Cardiac muscle cell (in vitro differentiated cells and primary cell): ENCODE results near the gene RASGRP2. TPM values are rescaled to one million over a fixed set of nuclear protein-coding genes. Genes with fewer than 3 reads are reported as not detected.

Source experiments
- DNase-seq, 2 donors: peaks; one replicate each; pipeline versions ENCODE4 v3.0.0 to v3.0.0-alpha.2; 2010 to 2017; ENCODE audit warnings: low read depth in 1 of 2, low spot score in 1 of 2
- H3K27ac ChIP-seq: fragments of 200-600 bp; sonication (generic); 2 replicates; pipeline ENCODE4 v1.5.1; 2016
- H3K27me3 ChIP-seq: fragments of 200-600 bp; sonication (generic); 2 replicates; pipeline ENCODE4 v1.6.0; 2016; ENCODE audit warnings: control low read depth
- H3K36me3 ChIP-seq: fragments of 200-600 bp; sonication (generic); 2 replicates; pipeline ENCODE4 v1.5.1; 2016; ENCODE audit warnings: control low read depth
- H3K4me1 ChIP-seq: fragments of 200-600 bp; sonication (generic); 2 replicates; pipeline ENCODE4 v1.8.1; 2017; ENCODE audit warnings: low read depth, mild to moderate bottlenecking, mixed run types
- H3K4me3 ChIP-seq: fragments of 200-600 bp; sonication (generic); 2 replicates; pipeline ENCODE4 v1.5.1; 2016; ENCODE audit warnings: mild to moderate bottlenecking
- H3K9me3 ChIP-seq: fragments of 200-600 bp; sonication (generic); 2 replicates; pipeline ENCODE4 v1.5.1; 2017; ENCODE audit warnings: low read depth, mild to moderate bottlenecking, control low read depth
- CTCF ChIP-seq: IDR thresholded peaks from 2 replicates; pipeline ENCODE4 v1.5.1; 2012; ENCODE audit warnings: low read depth, mild to moderate bottlenecking, low read length
- polyA plus RNA-seq: library from polyadenylated mRNA; unstranded; fragments of >200 nt; fragmentation: Nextera tagmentation; extraction: Ambion mirVana; gene quantifications from 2 replicates; pipeline ENCODE4 v1.2.1, GENCODE V29; 2016
- total RNA-seq: library from RNA; depleted of rRNA; stranded (reverse); fragments of >200 nt; gene quantifications from 2 replicates; pipeline ENCODE4 v1.2.3, GENCODE V29; 2016

RASGRP2 gene
- total and polyA plus RNA-seq, 2 experiments from 2014 or later: 60.8 to 64.0 TPM

DNA sequence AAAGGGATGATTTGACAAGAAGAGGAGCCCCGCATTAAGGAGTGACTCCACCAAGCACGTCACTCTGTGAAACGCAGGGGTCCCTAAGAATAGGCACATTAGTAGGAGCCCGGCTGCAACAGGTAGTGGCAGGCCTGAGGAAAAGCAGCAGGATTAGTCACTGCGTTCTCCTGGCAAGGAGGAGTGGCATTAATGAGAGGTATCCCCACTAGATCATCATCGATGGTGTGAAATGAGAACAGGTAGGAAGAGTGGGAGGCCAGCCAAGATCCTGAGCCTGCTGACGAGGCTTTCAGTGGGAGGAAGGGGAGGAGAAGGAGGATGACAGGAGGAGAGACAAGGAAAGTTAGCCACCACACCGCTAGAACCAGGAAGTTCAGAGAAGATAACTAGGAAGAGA is 59.6 kb downstream of the RASGRP2 start:
- Histone ChIP-seq H3K27me3 (peaks cover 4% of the 10 kb centered on the region), H3K4me3 (no peak overlapping the region), H3K4me1 (no peaks in the 10 kb centered on the region), H3K36me3 (no peaks in the 10 kb centered on the region), H3K9me3 (no peaks in the 10 kb centered on the region), H3K27ac (no peak overlapping the region)
- DNase-seq: no peak
- no peak for TF ChIP-seq CTCF

DNA sequence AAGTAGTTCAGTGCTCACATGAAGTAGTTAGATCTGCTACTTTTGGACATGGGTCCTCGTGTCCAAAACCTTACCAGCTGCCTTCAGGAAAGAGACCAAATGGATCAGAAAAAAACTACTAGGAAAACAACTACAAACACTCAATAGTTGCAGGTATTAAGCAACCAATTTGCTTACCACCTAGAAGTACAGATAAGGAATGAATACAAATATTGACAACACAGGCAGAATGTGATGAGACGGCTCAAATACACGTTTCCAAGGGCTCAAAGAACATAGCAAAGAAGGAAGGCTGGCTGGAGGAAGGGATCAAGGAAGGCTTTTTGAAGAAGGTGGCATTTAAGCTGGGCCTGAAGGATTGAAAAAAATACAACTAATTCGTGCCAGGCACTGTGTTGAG is 62.8 kb downstream of the RASGRP2 start:
- DNase-seq: no peak
- no peaks in the 10 kb centered on the region for H3K4me1 ChIP-seq
- no peak overlapping the region for H3K4me3 ChIP-seq
- peaks cover 4% of the 10 kb centered on the region for H3K27me3 ChIP-seq
- no peak for TF ChIP-seq CTCF
- H3K27ac ChIP-seq: no peak overlapping the region
- no peaks in the 10 kb centered on the region for H3K9me3 ChIP-seq
- H3K36me3 ChIP-seq: no peaks in the 10 kb centered on the region

- no peak overlapping the region for H3K27ac ChIP-seq
- no peaks in the 10 kb centered on the region for H3K4me1 ChIP-seq
- DNase-seq: no peak
- H3K36me3 ChIP-seq: no peaks in the 10 kb centered on the region
- TF ChIP-seq CTCF: no peak
- peaks cover 4% of the 10 kb centered on the region for H3K27me3 ChIP-seq
- no peak overlapping the region for H3K4me3 ChIP-seq
- H3K9me3 ChIP-seq: no peaks in the 10 kb centered on the region
Measured at GRCh38 chr11:64679846-64680245, 64.1 kb downstream of the RASGRP2 start.

- H3K27ac ChIP-seq: no peak overlapping the region
- no peak overlapping the region for H3K4me3 ChIP-seq
- no peaks in the 10 kb centered on the region for H3K9me3 ChIP-seq
- no peaks in the 10 kb centered on the region for H3K4me1 ChIP-seq
- peaks cover under 1% of the 10 kb centered on the region for H3K27me3 ChIP-seq
- no peak for DNase-seq
- H3K36me3 ChIP-seq: no peaks in the 10 kb centered on the region
- no peak for TF ChIP-seq CTCF
Measured at GRCh38 chr11:64677441-64678023, 66.4 kb downstream of the RASGRP2 start.

Other genes with a start within 250 kb of the RASGRP2 start
- 0.42 TPM in 1 of 2 replicates, not detected in the other for gene SLC22A11, start 188.2 kb downstream of the RASGRP2 start, total RNA-seq
- 1.3 TPM in 1 of 2 replicates, not detected in the other for gene SLC22A11, start 188.2 kb downstream of the RASGRP2 start, polyA plus RNA-seq
- gene SLC22A12, start 152.9 kb downstream of the RASGRP2 start, total RNA-seq: not detected in 2 replicates
- gene SLC22A12, start 152.9 kb downstream of the RASGRP2 start, polyA plus RNA-seq: not detected in 2 replicates
- gene NRXN2, start 20.9 kb downstream of the RASGRP2 start, total RNA-seq: 1.2 and 1.4 TPM in 2 replicates
- 0.65 and 1.3 TPM in 2 replicates for gene NRXN2, start 20.9 kb downstream of the RASGRP2 start, polyA plus RNA-seq
- 246 and 281 TPM in 2 replicates for gene PYGM, start 15.8 kb upstream of the RASGRP2 start, total RNA-seq
- 244 and 260 TPM in 2 replicates for gene PYGM, start 15.8 kb upstream of the RASGRP2 start, polyA plus RNA-seq
- gene SF1, start 34.4 kb upstream of the RASGRP2 start, total RNA-seq: 168 and 360 TPM in 2 replicates
- 143 and 233 TPM in 2 replicates for gene SF1, start 34.4 kb upstream of the RASGRP2 start, polyA plus RNA-seq
- gene MAP4K2, start 59.1 kb upstream of the RASGRP2 start, total RNA-seq: 24.3 and 35.9 TPM in 2 replicates
- 16.1 and 31.1 TPM in 2 replicates for gene MAP4K2, start 59.1 kb upstream of the RASGRP2 start, polyA plus RNA-seq
- gene MEN1, start 66.4 kb upstream of the RASGRP2 start, total RNA-seq: 26.7 and 27.7 TPM in 2 replicates
- gene MEN1, start 66.4 kb upstream of the RASGRP2 start, polyA plus RNA-seq: 57.5 and 62.1 TPM in 2 replicates
- 4.6 and 10.1 TPM in 2 replicates for gene CDC42BPG, start 100.5 kb upstream of the RASGRP2 start, total RNA-seq
- 2.2 and 3.5 TPM in 2 replicates for gene CDC42BPG, start 100.5 kb upstream of the RASGRP2 start, polyA plus RNA-seq
- gene EHD1, start 134.5 kb upstream of the RASGRP2 start, total RNA-seq: 119 and 160 TPM in 2 replicates
- gene EHD1, start 134.5 kb upstream of the RASGRP2 start, polyA plus RNA-seq: 57.4 and 70.0 TPM in 2 replicates
- 33.9 and 36.2 TPM in 2 replicates for gene ATG2A, start 173.1 kb upstream of the RASGRP2 start, total RNA-seq
- 8.1 and 13.3 TPM in 2 replicates for gene ATG2A, start 173.1 kb upstream of the RASGRP2 start, polyA plus RNA-seq
- 26.2 and 29.2 TPM in 2 replicates for gene PPP2R5B, start 180.5 kb upstream of the RASGRP2 start, total RNA-seq
- gene PPP2R5B, start 180.5 kb upstream of the RASGRP2 start, polyA plus RNA-seq: 29.2 and 30.7 TPM in 2 replicates
- not detected in 2 replicates for gene GPHA2, start 191.8 kb upstream of the RASGRP2 start, total RNA-seq
- gene GPHA2, start 191.8 kb upstream of the RASGRP2 start, polyA plus RNA-seq: 0.60 TPM in 1 of 2 replicates, not detected in the other
- gene MAJIN, start 228.0 kb upstream of the RASGRP2 start, total RNA-seq: not detected in 2 replicates
- 0.06 TPM in 1 of 2 replicates, not detected in the other for gene MAJIN, start 228.0 kb upstream of the RASGRP2 start, polyA plus RNA-seq